IMR-90 (cell line): Measurements from ENCODE around the gene TTC39B.

Experiments
- BHLHE40 ChIP-seq: fragments of 150-350 bp; IDR thresholded peaks from 2 replicates; pipeline ENCODE4 v1.6.1; 2016; ENCODE audit warnings: mild to moderate bottlenecking, low read depth, low read length
- CHD1 ChIP-seq: IDR thresholded peaks from 2 replicates; pipeline ENCODE4 v1.6.1; 2012; ENCODE audit warnings: low read depth, low read length, improper control_type of control experiment
- FOS ChIP-seq: fragments of 150-350 bp; IDR thresholded peaks from 2 replicates; pipeline ENCODE4 v1.6.1; 2016; ENCODE audit warnings: low read depth, low read length
- MAFK ChIP-seq: IDR thresholded peaks from 2 replicates; pipeline ENCODE4 v1.6.1; 2012; ENCODE audit warnings: low read depth, low read length, improper control_type of control experiment
- MXI1 ChIP-seq: IDR thresholded peaks from 2 replicates; pipeline ENCODE4 v1.6.1; 2012; ENCODE audit warnings: low read depth, mild to moderate bottlenecking, low read length, moderate library complexity, borderline replicate concordance
- NFE2L2 ChIP-seq: fragments of 150-350 bp; IDR thresholded peaks from 2 replicates; pipeline ENCODE4 v1.6.1; 2016; ENCODE audit warnings: low read depth, mild to moderate bottlenecking, low read length
- POLR2A ChIP-seq: IDR thresholded peaks from 2 replicates; pipeline ENCODE4 v1.6.1; 2012; ENCODE audit warnings: mild to moderate bottlenecking, low read depth, low read length
- RAD21 ChIP-seq: IDR thresholded peaks from 2 replicates; pipeline ENCODE4 v1.6.1; 2012; ENCODE audit warnings: low read length, improper control_type of control experiment
- RCOR1 ChIP-seq: IDR thresholded peaks from 2 replicates; pipeline ENCODE4 v1.6.1; 2012; ENCODE audit warnings: mild to moderate bottlenecking, low read length, improper control_type of control experiment; ENCODE audit not compliant: insufficient replicate concordance
- RFX5 ChIP-seq: IDR thresholded peaks from 2 replicates; pipeline ENCODE4 v1.8.0; 2012; ENCODE audit warnings: low read depth, mild to moderate bottlenecking, low read length, moderate library complexity
- TF ChIP-seq, protein P1 (sequence below): conservative IDR thresholded peaks from 2 replicates; pipeline ENCODE4 v1.5.1; 2012; ENCODE audit warnings: mild to moderate bottlenecking, low read depth, low read length, improper control_type of control experiment

GRCh38 chr9:15328946-15329345 lies 21.9 kb upstream of the TTC39B start:
- no peak for TF ChIP-seq POLR2A
- TF ChIP-seq CHD1, result no peak
- TF ChIP-seq, protein P1, sequence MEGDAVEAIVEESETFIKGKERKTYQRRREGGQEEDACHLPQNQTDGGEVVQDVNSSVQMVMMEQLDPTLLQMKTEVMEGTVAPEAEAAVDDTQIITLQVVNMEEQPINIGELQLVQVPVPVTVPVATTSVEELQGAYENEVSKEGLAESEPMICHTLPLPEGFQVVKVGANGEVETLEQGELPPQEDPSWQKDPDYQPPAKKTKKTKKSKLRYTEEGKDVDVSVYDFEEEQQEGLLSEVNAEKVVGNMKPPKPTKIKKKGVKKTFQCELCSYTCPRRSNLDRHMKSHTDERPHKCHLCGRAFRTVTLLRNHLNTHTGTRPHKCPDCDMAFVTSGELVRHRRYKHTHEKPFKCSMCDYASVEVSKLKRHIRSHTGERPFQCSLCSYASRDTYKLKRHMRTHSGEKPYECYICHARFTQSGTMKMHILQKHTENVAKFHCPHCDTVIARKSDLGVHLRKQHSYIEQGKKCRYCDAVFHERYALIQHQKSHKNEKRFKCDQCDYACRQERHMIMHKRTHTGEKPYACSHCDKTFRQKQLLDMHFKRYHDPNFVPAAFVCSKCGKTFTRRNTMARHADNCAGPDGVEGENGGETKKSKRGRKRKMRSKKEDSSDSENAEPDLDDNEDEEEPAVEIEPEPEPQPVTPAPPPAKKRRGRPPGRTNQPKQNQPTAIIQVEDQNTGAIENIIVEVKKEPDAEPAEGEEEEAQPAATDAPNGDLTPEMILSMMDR, result no peak
- no peak for TF ChIP-seq RCOR1
- TF ChIP-seq MXI1, result no peak
- TF ChIP-seq BHLHE40, result no peak
- TF ChIP-seq RFX5, result no peak
- TF ChIP-seq FOS, result no peak
- no peak for TF ChIP-seq MAFK
- no peak for TF ChIP-seq NFE2L2
- no peak for TF ChIP-seq RAD21
